ENCODE data around the gene GHR.

The GHR gene

DNA sequence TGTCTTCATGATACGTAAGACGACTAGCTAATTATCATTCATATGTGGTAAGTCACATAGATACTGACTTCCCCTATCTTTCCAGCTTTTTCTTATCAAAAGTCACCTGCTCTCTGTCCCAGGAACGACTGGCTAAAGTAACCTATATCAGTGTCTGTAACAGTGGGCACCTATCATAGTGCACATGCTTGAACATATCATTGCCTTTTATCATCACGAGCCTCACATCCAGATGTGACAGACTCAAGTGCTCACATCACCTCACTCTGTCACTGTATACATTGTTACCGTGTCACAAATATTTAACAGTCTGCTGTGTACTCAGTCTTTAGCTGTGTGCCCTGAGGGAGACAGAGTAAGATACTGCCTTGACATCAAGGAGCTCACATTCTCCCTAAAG lies 208.0 kb downstream of the GHR start:
- no peak overlapping the region for H3K9ac ChIP-seq (ENCODE audit: low read depth, low read length)
- H3K4me1 ChIP-seq (ENCODE audit: insufficient read depth, low read length), result 0 out of 2 replicates have a peak, but pooled peaks cover 5% of the 10 kb centered on the region
- H3K9me3 ChIP-seq (ENCODE audit: control insufficient read depth, insufficient read depth, low read length), result no peaks in the 10 kb centered on the region
- no peaks in the 10 kb centered on the region for H3K36me3 ChIP-seq (ENCODE audit: insufficient read depth, low read length)

DNA sequence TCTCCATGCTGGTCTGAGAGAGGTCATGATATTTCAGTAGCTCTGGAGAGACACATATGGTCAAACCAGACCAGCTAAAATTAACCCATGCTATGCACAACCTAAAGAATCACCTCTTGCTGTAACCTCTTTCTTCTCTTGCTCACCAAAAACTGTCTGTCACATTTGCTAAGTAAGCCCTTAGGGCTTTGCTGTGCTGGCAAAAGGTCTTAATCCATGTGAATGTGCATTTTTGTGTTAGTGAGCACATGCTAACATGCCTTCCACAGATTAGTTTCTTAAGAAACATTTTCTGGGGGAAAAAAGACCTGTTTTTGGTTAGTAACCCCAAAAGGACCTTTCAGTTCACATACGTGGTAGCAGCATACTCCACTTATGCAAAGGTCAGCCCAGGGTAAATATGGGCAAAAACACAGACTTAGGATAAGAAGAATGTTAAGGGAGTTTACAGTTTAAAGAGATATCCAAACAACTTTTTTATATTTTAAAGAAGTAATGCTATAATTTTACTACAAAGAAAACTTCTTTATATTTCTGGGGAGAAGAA lies 209.2 kb downstream of the GHR start:
- no peaks in the 10 kb centered on the region for H3K36me3 ChIP-seq (ENCODE audit: insufficient read depth, low read length)
- H3K9me3 ChIP-seq (ENCODE audit: control insufficient read depth, insufficient read depth, low read length), result no peaks in the 10 kb centered on the region
- no peak overlapping the region for H3K9ac ChIP-seq (ENCODE audit: low read depth, low read length)
- H3K4me1 ChIP-seq (ENCODE audit: insufficient read depth, low read length), result no peaks in the 10 kb centered on the region

DNA sequence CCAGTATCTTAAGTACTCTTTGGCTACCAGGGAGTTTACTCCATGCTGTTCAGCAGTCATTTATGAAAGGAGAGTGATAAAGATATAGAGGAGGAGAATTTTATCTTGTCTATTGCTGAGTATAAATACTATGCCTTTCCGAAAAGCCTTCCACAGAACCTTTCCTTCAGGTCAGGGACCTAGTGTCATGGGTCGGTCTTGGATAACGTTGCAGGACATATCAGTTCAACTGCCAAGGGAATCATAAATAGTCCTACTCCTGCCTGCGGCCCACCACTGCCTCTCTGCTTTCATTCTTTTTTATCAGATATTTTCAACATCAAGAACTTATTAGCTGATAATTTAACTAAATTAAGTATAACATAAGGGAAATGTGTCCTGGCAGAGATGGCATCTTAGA lies 211.3 kb downstream of the GHR start:
- H3K4me1 ChIP-seq (ENCODE audit: insufficient read depth, low read length), result no peaks in the 10 kb centered on the region
- no peaks in the 10 kb centered on the region for H3K36me3 ChIP-seq (ENCODE audit: insufficient read depth, low read length)
- no peaks in the 10 kb centered on the region for H3K9me3 ChIP-seq (ENCODE audit: control insufficient read depth, insufficient read depth, low read length)
- H3K9ac ChIP-seq (ENCODE audit: low read depth, low read length), result no peak overlapping the region

GRCh38 chr5:42636425-42636824 lies 213.2 kb downstream of the GHR start:
- H3K36me3 ChIP-seq (ENCODE audit: insufficient read depth, low read length), result no peaks in the 10 kb centered on the region
- no peaks in the 10 kb centered on the region for H3K9me3 ChIP-seq (ENCODE audit: control insufficient read depth, insufficient read depth, low read length)
- no peaks in the 10 kb centered on the region for H3K4me1 ChIP-seq (ENCODE audit: insufficient read depth, low read length)
- H3K9ac ChIP-seq (ENCODE audit: low read depth, low read length), result no peak overlapping the region

- Histone ChIP-seq H3K4me1 (ENCODE audit: insufficient read depth, low read length) (no peaks in the 10 kb centered on the region), H3K9me3 (ENCODE audit: control insufficient read depth, insufficient read depth, low read length) (no peaks in the 10 kb centered on the region), H3K9ac (ENCODE audit: low read depth, low read length) (no peak overlapping the region), H3K36me3 (ENCODE audit: insufficient read depth, low read length) (no peaks in the 10 kb centered on the region)
Measured at GRCh38 chr5:42636946-42637345, 213.7 kb downstream of the GHR start.

GRCh38 chr5:42638972-42639371 lies 215.7 kb downstream of the GHR start:
- Histone ChIP-seq H3K9ac (ENCODE audit: low read depth, low read length) (no peak overlapping the region), H3K36me3 (ENCODE audit: insufficient read depth, low read length) (no peaks in the 10 kb centered on the region), H3K9me3 (ENCODE audit: control insufficient read depth, insufficient read depth, low read length) (no peaks in the 10 kb centered on the region), H3K4me1 (ENCODE audit: insufficient read depth, low read length) (no peaks in the 10 kb centered on the region)

DNA sequence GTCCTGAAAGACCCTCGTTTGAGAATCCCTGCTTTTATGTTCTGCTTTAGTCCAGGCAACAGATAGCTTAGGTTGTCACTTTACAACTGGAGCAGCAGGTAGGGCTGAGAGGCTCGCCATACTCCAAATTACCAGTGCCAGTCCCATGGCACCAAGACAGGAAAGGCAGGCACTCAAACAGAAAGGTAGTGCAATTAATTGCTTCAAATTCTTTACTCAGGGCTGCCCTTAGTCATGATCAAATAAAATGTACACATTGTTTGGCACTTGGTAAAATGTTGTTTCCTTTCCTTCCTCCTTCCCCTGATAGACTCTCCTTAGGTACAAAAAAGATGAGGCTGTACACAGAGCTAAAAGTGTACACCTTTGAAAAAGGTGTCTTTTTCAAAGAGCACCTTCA lies 217.6 kb downstream of the GHR start:
- no peaks in the 10 kb centered on the region for H3K36me3 ChIP-seq (ENCODE audit: insufficient read depth, low read length)
- H3K9me3 ChIP-seq (ENCODE audit: control insufficient read depth, insufficient read depth, low read length), result no peaks in the 10 kb centered on the region
- H3K9ac ChIP-seq (ENCODE audit: low read depth, low read length), result no peak overlapping the region
- H3K4me1 ChIP-seq (ENCODE audit: insufficient read depth, low read length), result no peaks in the 10 kb centered on the region

GRCh38 chr5:42641336-42642005 lies 218.2 kb downstream of the GHR start:
- H3K36me3 ChIP-seq (ENCODE audit: insufficient read depth, low read length), result no peaks in the 10 kb centered on the region
- no peak overlapping the region for H3K9ac ChIP-seq (ENCODE audit: low read depth, low read length)
- H3K9me3 ChIP-seq (ENCODE audit: control insufficient read depth, insufficient read depth, low read length), result no peaks in the 10 kb centered on the region
- no peaks in the 10 kb centered on the region for H3K4me1 ChIP-seq (ENCODE audit: insufficient read depth, low read length)

DNA sequence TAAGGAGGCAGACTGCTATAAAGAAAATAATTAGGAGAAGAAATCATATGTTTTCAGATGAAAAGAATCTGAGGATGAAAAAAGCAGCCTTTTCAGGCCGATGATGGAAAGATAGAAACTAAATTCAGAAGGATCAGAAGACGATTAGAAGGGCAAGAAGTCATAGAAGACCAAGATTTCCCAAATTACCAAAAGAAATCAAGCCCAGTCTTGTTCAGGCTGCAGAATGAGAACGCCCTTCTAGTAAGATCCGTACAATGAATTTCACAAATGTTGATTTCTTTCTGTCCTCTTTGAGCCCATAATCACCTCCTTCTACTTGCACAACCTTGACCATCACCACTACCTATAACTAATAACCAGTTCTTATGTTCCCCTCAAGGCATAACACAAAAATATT lies 218.8 kb downstream of the GHR start:
- Histone ChIP-seq H3K9me3 (ENCODE audit: control insufficient read depth, insufficient read depth, low read length) (no peaks in the 10 kb centered on the region), H3K36me3 (ENCODE audit: insufficient read depth, low read length) (no peaks in the 10 kb centered on the region), H3K4me1 (ENCODE audit: insufficient read depth, low read length) (no peaks in the 10 kb centered on the region), H3K9ac (ENCODE audit: low read depth, low read length) (no peak overlapping the region)

GRCh38 chr5:42643360-42643759 lies 220.1 kb downstream of the GHR start:
- H3K9ac ChIP-seq (ENCODE audit: low read depth, low read length), result no peak overlapping the region

DNA sequence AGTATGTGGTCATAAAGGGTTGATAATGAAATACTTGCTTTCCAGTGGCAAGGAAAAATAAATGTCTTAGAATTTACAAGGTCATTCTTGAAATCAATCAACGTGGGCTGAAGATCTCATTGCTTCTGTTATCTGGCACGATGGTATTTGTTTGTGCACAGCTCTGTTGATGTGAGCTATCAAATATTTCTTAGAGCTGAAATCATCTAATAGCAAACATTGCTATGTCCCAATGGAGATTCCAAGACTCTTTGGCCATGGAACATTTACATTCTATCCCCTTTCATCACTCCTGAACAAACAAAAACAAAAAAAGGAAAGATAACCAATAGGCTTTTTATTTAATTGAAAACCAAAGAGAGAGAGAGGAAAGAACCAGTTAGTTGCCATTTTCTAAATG lies 221.9 kb downstream of the GHR start:
- Histone ChIP-seq H3K9ac (ENCODE audit: low read depth, low read length) (no peak overlapping the region), H3K36me3 (ENCODE audit: insufficient read depth, low read length) (no peaks in the 10 kb centered on the region), H3K4me1 (ENCODE audit: insufficient read depth, low read length) (no peaks in the 10 kb centered on the region), H3K9me3 (ENCODE audit: control insufficient read depth, insufficient read depth, low read length) (no peaks in the 10 kb centered on the region)

More at GRCh38 chr5:42643360-42643759, 220.1 kb downstream of the GHR start:
- Histone ChIP-seq H3K36me3 (ENCODE audit: insufficient read depth, low read length) (no peaks in the 10 kb centered on the region), H3K4me1 (ENCODE audit: insufficient read depth, low read length) (no peaks in the 10 kb centered on the region), H3K9me3 (ENCODE audit: control insufficient read depth, insufficient read depth, low read length) (no peaks in the 10 kb centered on the region)

GRCh38 chr5:42648036-42648435 lies 224.8 kb downstream of the GHR start:
- Histone ChIP-seq H3K36me3 (ENCODE audit: insufficient read depth, low read length) (no peaks in the 10 kb centered on the region), H3K4me1 (ENCODE audit: insufficient read depth, low read length) (no peaks in the 10 kb centered on the region), H3K9ac (ENCODE audit: low read depth, low read length) (no peak overlapping the region), H3K9me3 (ENCODE audit: control insufficient read depth, insufficient read depth, low read length) (no peaks in the 10 kb centered on the region)

DNA sequence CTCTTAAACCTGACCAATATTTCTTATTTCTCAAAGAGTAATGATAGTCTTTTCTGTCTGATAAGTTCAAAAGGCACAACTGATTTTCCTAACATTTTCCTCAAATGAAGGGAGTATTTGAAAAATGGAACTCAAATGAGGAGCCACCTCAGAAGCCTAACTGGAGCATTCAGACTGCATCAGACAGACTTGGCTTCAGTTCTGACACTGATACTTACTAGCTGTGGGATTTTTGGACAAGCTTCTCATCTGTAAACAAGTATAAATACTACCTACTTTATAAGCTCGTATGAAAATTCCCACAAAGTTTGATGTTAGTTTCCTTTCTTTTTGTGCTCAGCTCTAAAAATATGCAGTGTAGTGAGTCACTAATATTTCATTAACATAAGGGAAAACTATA lies 225.7 kb downstream of the GHR start:
- H3K4me1 ChIP-seq (ENCODE audit: insufficient read depth, low read length), result no peaks in the 10 kb centered on the region
- no peaks in the 10 kb centered on the region for H3K9me3 ChIP-seq (ENCODE audit: control insufficient read depth, insufficient read depth, low read length)
- no peak overlapping the region for H3K9ac ChIP-seq (ENCODE audit: low read depth, low read length)
- H3K36me3 ChIP-seq (ENCODE audit: insufficient read depth, low read length), result no peaks in the 10 kb centered on the region

- Histone ChIP-seq H3K4me1 (ENCODE audit: insufficient read depth, low read length) (no peaks in the 10 kb centered on the region), H3K9ac (ENCODE audit: low read depth, low read length) (no peak overlapping the region), H3K9me3 (ENCODE audit: control insufficient read depth, insufficient read depth, low read length) (no peaks in the 10 kb centered on the region), H3K36me3 (ENCODE audit: insufficient read depth, low read length) (no peaks in the 10 kb centered on the region)
Measured at GRCh38 chr5:42650084-42650483, 226.8 kb downstream of the GHR start.

GRCh38 chr5:42653705-42654104 lies 230.5 kb downstream of the GHR start:
- H3K9ac ChIP-seq (ENCODE audit: low read depth, low read length), result no peak overlapping the region
- H3K9me3 ChIP-seq (ENCODE audit: control insufficient read depth, insufficient read depth, low read length), result no peaks in the 10 kb centered on the region
- H3K36me3 ChIP-seq (ENCODE audit: insufficient read depth, low read length), result no peaks in the 10 kb centered on the region

More at GRCh38 chr5:42653705-42654104, 230.5 kb downstream of the GHR start:
- peaks cover 4% of the 10 kb centered on the region; the same call in 1 of the 2 replicates for H3K4me1 ChIP-seq (ENCODE audit: insufficient read depth, low read length)

Data from ES-I3 (cell line).